Measurements from ENCODE around the gene TFAP2A.

TFAP2A gene

GRCh38 chr6:10414756-10415616 is at the start of gene TFAP2A:
Gene TFAP2A, minus strand, starts transcription at chr6:10415074. Its CDS starts 83 bp downstream, at chr6:10414991.
- DNase-seq: peak; percentile 50

- DNase-seq: no peak
Observed at GRCh38 chr6:10463491-10464481, 48.9 kb upstream of the TFAP2A start.

DNA sequence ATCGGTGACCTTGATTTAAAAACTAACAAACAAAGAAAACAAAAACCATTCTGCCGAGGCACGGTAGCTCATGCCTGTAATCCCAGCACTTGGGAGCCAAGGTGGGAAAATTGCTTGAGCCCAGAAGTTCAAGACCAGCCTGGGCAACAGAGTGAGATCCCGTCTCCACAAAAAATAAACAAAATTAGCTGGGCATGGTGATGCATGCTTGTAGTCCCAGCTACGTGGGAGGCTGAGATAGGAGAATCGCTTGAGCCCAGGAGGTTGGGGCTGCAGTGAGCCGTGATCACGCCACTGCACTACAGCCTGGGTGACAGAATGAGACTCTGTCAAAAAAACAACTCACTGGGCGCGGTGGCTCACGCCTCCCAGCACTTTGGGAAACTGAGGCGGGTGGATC is 48.2 kb upstream of the TFAP2A start:
- DNase-seq: no peak

DNA sequence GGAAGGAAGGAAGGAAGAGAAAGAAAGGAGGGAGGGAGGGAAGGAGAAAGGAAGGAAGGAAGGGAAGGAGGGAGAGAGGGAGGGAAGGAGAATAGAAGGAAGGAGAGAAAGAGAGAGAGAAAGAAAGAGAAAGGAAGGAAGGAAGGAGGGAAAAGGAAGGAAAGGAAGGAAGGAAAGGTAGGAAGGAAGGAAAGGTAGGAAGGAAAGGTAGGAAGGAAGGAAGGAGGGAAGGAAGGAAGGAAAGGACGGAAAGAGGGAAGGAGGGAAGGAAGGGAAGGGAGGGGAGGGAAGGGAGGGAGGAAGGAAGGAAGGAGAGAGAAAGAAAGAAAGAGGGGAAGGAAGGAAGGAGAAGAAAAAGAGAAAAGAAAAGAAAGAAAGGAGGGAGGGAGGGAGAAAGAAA is 47.0 kb upstream of the TFAP2A start:
- no peak for DNase-seq

DNA sequence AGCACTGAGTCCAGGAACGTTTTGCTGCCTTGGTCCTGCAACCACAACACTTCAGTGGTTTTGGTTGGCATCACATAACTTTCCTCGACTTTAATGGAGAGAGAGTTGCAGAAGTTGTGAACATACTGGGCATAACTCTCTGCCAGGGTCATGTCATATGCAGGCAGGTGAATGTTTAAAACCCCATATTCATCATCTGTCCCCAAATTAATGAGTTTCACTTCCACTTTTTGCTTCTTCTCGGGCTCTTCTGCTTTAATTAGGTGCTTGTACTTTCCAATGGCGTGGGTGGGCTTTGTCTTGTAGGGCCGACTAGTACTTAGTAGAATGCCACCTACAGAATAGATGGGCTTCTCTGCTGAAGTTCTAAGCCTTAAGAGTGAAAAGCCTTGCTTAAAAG is 45.2 kb upstream of the TFAP2A start:
- no peak for DNase-seq

DNA sequence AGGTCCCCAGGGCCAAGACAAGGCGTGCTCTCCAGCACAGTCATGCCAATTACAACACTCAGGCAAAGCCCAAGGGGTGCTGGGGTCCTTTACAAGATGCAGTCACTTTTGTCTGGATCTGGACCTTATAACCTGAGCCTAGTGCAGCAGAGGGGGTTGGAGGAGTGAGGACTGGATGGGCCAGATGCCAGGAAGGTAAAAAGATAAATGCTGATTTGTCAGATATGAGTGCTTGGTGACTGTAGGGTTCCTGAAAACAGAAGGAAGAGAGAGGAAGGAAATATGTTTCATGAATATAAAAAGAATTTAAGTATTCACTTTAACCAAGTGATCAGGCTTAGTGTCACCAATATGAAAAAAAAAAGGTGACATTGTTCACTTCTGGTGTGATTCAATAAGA is 43.4 kb upstream of the TFAP2A start:
- no peak for DNase-seq

- DNase-seq: no peak
Observed at GRCh38 chr6:10453596-10453995, 38.7 kb upstream of the TFAP2A start.

DNA sequence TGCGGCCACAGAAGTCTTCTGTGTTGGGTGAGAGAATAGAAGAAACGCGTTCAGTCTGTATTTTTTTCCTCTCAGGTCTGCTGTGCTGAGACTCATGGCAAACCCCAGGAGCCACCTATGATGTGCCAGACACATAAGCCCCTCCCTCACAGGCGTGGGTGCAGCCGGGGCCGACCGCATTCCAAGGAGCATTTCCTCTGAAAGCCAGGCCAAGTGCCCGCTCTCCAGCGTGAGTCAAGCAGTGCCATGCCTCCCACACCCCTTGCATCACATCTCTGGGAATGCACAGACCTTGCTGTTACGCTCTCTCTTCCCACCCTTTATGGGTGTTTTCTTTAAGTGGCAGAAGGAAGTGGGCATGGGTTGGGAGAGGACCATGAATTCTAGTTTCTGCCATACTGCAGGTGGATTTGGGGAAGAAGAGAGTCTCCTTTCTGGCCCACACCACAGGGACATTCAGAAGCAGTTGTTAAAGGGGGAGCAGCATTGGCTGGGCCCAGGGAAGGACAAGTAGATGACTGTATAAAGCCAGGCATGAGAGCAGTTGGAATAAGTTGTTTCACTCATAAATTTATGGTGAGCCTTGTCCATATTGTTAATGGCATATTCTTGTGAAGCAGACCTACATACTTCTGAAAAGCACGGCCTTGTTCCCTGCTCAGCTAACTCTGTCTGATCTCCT is 37.1 kb upstream of the TFAP2A start:
- DNase-seq: peak; percentile 67

- DNase-seq: no peak
Observed at GRCh38 chr6:10451394-10451793, 36.5 kb upstream of the TFAP2A start.

GRCh38 chr6:10449751-10450150 is 34.9 kb upstream of the TFAP2A start:
- no peak for DNase-seq

DNA sequence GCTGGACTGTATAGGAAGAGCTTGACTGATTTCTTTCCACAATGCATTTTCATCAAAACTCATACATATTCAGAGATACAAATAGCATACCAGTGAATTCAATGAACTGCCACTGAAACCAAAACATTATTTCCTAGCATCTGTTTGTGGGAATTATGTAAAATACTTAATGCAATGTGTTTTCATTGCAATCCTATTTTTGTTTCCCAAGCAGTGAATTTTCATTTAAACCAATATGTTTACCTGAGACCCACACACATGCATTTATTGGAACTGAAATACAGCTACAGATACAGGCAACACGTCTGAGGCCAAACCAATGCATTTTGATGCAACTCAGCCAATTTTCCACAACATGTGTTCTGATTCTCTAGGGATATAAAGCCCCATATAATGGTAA is 33.2 kb upstream of the TFAP2A start:
- no peak for DNase-seq

GRCh38 chr6:10446548-10446947 is 31.7 kb upstream of the TFAP2A start:
- no peak for DNase-seq

DNA sequence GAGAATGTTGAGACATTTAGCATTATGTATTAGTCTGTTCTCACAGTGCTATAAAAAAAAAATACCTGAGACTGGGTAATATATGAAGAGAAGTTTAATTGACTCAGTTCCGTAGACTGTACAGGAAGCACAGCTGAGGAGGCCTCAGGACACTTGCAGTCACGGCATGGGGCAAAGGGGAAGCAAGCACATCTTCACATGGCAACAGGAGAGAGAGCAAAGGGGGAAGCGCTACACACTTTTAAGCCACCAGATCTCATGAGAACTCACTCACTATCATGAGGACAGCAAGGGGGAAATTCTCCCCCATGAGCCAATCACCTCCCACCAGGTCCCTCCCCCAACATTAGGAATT is 26.8 kb upstream of the TFAP2A start:
- no peak for DNase-seq

GRCh38 chr6:10441004-10441654 is 26.3 kb upstream of the TFAP2A start:
- DNase-seq: peak; percentile 56

- no peak for DNase-seq
Observed at GRCh38 chr6:10437891-10438290, 23.0 kb upstream of the TFAP2A start.

DNA sequence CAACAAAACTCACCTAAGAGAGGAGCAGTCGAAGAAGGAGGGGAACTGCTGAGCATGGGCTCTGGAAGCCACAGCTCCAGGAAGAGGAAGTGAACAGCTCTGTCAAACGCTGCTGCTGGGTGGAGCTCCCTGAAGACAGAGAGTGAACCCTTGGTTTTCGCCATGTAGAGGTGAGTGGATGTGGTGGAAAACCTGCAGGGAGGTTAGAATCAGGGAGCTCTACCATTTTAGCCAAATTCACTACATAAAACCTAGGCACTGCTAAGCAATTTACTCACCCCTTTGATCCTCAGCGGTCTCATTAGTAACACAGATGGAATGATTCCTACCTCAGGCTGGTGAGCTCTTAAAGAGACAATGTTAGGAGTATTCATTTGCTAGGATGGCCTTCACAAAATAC is 19.4 kb upstream of the TFAP2A start:
- no peak for DNase-seq

DNA sequence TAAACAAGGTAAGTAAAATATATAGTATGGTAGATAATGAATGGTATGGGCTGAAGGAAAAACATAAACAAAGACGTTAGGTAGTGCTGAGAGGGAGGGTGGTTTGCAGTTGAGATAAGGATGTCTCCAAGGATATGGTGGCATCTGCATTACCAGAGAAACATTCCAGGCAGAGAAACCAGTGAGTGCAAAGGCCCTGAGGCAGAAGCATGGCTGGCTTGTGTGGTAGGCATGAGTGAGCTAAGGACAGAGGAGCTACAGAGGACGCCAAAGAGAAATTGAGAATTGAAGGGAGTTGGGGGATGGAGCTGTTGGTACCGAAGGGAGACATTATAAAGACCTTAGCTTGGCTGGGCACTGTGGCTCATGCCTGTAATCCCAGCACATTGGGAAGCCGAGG is 18.4 kb upstream of the TFAP2A start:
- no peak for DNase-seq

DNA sequence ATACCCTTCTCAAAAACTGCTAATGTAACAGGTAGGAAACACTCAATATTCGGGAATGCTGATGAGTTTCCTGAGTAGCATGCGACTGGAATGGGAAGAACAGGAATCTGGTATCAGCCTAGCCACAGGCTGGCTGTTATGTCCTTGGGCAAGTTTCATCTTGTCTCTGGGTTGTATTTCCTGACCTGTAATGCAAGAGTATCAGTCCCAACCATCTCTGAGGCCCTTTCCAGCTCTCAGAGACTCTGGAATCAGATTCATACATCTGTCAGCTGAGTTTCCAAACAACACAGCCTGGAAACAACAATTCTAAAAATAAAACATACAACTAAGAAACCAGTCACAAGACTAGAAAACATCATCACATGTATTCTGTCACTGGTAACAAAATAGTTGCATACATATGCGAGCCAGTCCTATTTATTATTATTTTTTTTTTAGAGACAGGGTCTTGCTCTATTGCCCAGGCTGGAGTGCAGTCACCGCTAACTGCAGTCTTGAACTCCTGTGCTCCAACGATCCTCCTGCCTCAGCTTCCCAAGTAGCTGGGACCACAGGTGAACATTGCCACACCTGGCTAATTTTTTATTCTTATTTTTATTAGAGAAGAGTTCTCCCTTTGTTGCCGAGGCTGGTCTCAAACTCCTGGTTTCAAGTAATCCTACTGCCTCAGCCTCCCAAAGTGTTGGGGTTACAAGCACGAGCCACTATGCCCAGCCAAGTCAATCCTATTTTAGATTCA is 16.7 kb upstream of the TFAP2A start:
- no peak for DNase-seq

- DNase-seq: no peak
Observed at GRCh38 chr6:10429638-10430427, 15.0 kb upstream of the TFAP2A start.

- DNase-seq: no peak
Observed at GRCh38 chr6:10426781-10427279, 12.0 kb upstream of the TFAP2A start.

Measured in T1000 (cell line).